NB4 (cell line): ENCODE data around the gene SMS.

Experiments used
- DNase-seq: peaks from one replicate; pipeline ENCODE4 v3.0.0; 2010; ENCODE audit warnings: low read depth
- H3K4me3 ChIP-seq: one replicate; pipeline ENCODE4 v1.5.1; 2011; ENCODE audit warnings: mild to moderate bottlenecking, low read depth, low read length, moderate library complexity
- MAX ChIP-seq: IDR thresholded peaks from 2 replicates; pipeline ENCODE4 v1.6.1; 2011; ENCODE audit warnings: low read depth, low read length
- MYC ChIP-seq: IDR thresholded peaks from 2 replicates; pipeline ENCODE4 v1.6.1; 2011; ENCODE audit warnings: low read depth, low read length
- POLR2A ChIP-seq: IDR thresholded peaks from 2 replicates; pipeline ENCODE4 v1.6.1; 2011; ENCODE audit warnings: mild to moderate bottlenecking; ENCODE audit not compliant: insufficient read length; ENCODE audit errors: extremely low read depth
- TF ChIP-seq, protein P1 (sequence below): IDR thresholded peaks from one replicate; pipeline ENCODE4 v1.5.1; 2012; ENCODE audit warnings: low read depth, low read length

SMS gene

GRCh38 chrX:22026731-22027130 lies 86.2 kb downstream of the SMS start:
- H3K4me3 ChIP-seq, result no peak overlapping the region
- DNase-seq, result no peak
- TF ChIP-seq, protein P1, sequence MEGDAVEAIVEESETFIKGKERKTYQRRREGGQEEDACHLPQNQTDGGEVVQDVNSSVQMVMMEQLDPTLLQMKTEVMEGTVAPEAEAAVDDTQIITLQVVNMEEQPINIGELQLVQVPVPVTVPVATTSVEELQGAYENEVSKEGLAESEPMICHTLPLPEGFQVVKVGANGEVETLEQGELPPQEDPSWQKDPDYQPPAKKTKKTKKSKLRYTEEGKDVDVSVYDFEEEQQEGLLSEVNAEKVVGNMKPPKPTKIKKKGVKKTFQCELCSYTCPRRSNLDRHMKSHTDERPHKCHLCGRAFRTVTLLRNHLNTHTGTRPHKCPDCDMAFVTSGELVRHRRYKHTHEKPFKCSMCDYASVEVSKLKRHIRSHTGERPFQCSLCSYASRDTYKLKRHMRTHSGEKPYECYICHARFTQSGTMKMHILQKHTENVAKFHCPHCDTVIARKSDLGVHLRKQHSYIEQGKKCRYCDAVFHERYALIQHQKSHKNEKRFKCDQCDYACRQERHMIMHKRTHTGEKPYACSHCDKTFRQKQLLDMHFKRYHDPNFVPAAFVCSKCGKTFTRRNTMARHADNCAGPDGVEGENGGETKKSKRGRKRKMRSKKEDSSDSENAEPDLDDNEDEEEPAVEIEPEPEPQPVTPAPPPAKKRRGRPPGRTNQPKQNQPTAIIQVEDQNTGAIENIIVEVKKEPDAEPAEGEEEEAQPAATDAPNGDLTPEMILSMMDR, result no peak
- TF ChIP-seq POLR2A, result no peak
- no peak for TF ChIP-seq MAX
- TF ChIP-seq MYC, result no peak

DNA sequence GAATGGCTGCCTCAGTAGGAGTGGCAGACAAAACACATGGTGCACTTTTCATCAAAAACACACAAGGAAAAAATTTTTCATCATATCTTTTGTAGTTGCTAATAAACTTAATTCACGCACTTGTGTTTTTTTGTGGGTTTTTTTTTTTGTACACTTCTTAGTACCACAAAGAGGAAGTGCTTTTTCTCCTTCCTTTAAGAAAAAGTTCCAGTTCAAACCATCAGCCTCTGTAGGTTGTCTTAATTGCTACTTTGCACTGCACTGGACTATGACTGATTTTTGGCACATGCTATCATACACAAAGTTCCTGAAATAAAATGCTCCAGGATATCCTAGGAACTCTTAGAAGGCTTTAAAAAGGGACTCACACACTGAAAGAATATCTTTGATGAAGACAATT lies 91.6 kb downstream of the SMS start, which contains the start of gene PHEX:
Gene PHEX (plus strand): TSS at position 242 of the 400 bp plus-strand sequence. CDS start 681 bp downstream, outside the sequence.
- TF ChIP-seq MAX (no peak), MYC (no peak), POLR2A (no peak)
- TF ChIP-seq, protein P1, result no peak
- peak; percentile 10 for DNase-seq
- no peak within 1 kb of the TSS for H3K4me3 ChIP-seq

DNA sequence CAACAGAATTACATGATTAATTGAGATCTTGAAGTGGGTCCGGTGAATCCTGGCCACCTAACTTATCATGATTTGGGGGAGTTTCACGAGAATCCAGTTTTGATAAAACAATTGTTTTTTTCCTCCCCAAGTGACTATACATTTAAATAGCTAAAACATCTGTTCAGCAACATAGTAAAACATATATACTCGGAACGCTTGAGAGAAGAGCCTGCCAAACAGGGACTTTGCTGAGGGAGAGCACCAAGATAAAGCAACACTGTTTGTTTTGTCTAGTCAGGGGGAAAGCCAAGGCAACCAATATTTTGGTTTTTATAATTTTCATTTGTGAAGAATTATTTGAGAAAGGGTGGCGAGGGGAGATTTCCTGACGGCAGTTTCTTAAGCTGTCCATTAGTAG lies 92.0 kb downstream of the SMS start:
- H3K4me3 ChIP-seq, result no peak overlapping the region
- no peak for TF ChIP-seq MAX
- no peak for TF ChIP-seq MYC
- no peak for TF ChIP-seq POLR2A
- TF ChIP-seq, protein P1, result no peak
- no peak for DNase-seq

DNA sequence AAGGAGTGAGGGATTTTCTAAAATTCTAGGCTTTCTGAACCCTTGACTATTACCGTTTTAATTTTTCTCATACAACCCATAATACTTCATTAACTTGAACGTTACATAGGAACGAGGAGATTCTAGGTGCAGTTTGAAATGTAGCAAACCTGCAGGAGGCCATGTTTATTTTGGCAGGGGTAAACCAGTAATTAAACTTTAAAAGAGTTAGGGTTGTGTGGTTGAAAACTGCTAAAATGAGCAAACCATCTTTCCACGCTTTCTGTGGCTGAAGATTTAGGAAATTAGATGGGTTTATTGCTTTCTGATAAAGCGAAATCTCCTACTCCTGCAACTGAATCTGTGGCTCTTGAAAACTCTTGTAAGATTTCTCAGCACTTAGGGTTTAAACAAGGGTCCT lies 93.3 kb downstream of the SMS start:
- no peak overlapping the region for H3K4me3 ChIP-seq
- no peak for TF ChIP-seq MAX
- TF ChIP-seq, protein P1, result no peak
- no peak for TF ChIP-seq MYC
- no peak for TF ChIP-seq POLR2A
- no peak for DNase-seq

- DNase-seq, result no peak
- no peak overlapping the region for H3K4me3 ChIP-seq
- TF ChIP-seq, protein P1, result no peak
- TF ChIP-seq MYC (no peak), MAX (no peak), POLR2A (no peak)
Measured at GRCh38 chrX:22035236-22035635, 94.7 kb downstream of the SMS start.

GRCh38 chrX:22037225-22037624 lies 96.7 kb downstream of the SMS start:
- no peak for DNase-seq
- no peak overlapping the region for H3K4me3 ChIP-seq
- TF ChIP-seq POLR2A (no peak), MYC (no peak)
- TF ChIP-seq, protein P1, result no peak
